ENCODE results near the gene PROZ. TPM values are rescaled to one million over a fixed set of nuclear protein-coding genes. Genes with fewer than 3 reads are reported as not detected.

The PROZ gene
- total and polyA plus RNA-seq, 9 of the 15 experiments (the other 6 are each of a cell fraction or from before 2014, with no cell fraction given), result not detected

DNA sequence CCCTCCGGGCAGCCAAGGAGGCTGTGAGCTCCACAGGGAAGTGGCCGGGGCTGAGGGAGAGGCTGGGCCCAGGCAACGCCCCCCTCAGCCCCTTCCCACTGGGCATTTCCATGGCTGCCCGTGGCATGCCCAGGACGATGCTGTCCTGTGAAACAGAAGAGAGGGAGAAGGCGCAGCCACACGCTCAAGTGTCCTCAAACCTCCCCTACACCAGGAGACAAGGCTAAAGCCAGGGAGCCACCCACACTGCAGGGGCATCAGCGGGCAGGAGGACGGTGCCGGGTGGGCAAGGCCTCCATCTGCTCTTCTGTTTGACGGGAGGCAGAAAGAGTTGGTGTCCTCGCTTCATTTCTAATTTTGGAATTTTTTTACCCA, 14.2 kb upstream of the PROZ start:
- Histone ChIP-seq H3K9ac (ENCODE audit: insufficient read depth in 1 of 2, low read depth in 2 of 2, low read length in 2 of 2) (no peak overlapping the region), H3K79me2 (ENCODE audit: control insufficient read depth, insufficient read depth, low read length) (no peaks in the 10 kb centered on the region), H3K4me1 (replicated peaks in 1 of 2; ENCODE audit: control insufficient read depth in 2 of 2, insufficient read depth in 2 of 2, low read length in 2 of 2) (peaks cover under 1 to 19% of the 10 kb centered on the region in 2 experiments; a peak in 3 of 5 replicates), H3K4me3 (no peak overlapping the region), H3K36me3 (ENCODE audit: control insufficient read depth, insufficient read depth, low read length) (no peaks in the 10 kb centered on the region), H2AFZ (ENCODE audit: low read depth, low read length) (no peak overlapping the region), H3K4me2 (ENCODE audit: insufficient read depth, low read length) (no peak overlapping the region), H3K27ac (ENCODE audit: extremely low read depth, low read depth, low read length) (no peak overlapping the region), H3K9me1 (ENCODE audit: control insufficient read depth, insufficient read depth, low read length) (no peaks in the 10 kb centered on the region), H4K20me1 (replicated peaks; ENCODE audit: control insufficient read depth, insufficient read depth, low read length) (no peaks in the 10 kb centered on the region), H3K27me3 (ENCODE audit: control insufficient read depth in 2 of 2, insufficient read depth in 2 of 2, low read length in 2 of 2) (peaks cover 19 to 40% of the 10 kb centered on the region in 2 experiments; a peak in 4 of 5 replicates), H3K9me3 (replicated peaks; ENCODE audit: control insufficient read depth, insufficient read depth, low read depth, low read length) (no peaks in the 10 kb centered on the region)
- in situ Hi-C loops (cut with MboI) (no loop called here), intact Hi-C loops (cut with micrococcal nuclease) (no loop called here)
- no peak for FAIRE-seq
- BruUV-seq (replicated peaks), result no TSS peak
- ATAC-seq, result no peak
- TF ChIP-seq, protein P1, sequence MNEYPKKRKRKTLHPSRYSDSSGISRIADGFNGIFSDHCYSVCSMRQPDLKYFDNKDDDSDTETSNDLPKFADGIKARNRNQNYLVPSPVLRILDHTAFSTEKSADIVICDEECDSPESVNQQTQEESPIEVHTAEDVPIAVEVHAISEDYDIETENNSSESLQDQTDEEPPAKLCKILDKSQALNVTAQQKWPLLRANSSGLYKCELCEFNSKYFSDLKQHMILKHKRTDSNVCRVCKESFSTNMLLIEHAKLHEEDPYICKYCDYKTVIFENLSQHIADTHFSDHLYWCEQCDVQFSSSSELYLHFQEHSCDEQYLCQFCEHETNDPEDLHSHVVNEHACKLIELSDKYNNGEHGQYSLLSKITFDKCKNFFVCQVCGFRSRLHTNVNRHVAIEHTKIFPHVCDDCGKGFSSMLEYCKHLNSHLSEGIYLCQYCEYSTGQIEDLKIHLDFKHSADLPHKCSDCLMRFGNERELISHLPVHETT (CRISPR knock-in tag; conservative IDR thresholded peaks at IDR 0.05 in 1 of 2, IDR thresholded peaks at IDR 0.05 in 1 of 2), result no peak
- TF ChIP-seq ZNF551 (CRISPR knock-in tag; IDR thresholded peaks at IDR 0.05) (no peak), ZNF79 (CRISPR knock-in tag; IDR thresholded peaks at IDR 0.05; ENCODE audit: low read depth) (no peak), MYC (IDR thresholded peaks at IDR 0.05; ENCODE audit: low read depth, low read length) (no peak), MYC (CRISPR knock-in tag; IDR thresholded peaks at IDR 0.05; ENCODE audit: borderline replicate concordance, low read depth) (no peak), MTF1 (CRISPR knock-in tag; IDR thresholded peaks at IDR 0.05; ENCODE audit: borderline replicate concordance) (no peak)
- POLR2A ChIA-PET, result no interaction called here
- 2% methylated on average over 11 of the region's 12 CpGs for whole genome bisulfite sequencing (ENCODE audit: insufficient coverage, low coverage, missing lambda C conversion rate)
- CTCF ChIA-PET (ENCODE audit: low intra/inter-chr PET ratio), result no interaction called here
- DNase-seq (ENCODE audit: extremely low read depth in 1 of 4, low spot score in 3 of 4), result no peak

Measured in K562 (cell line).